ENCODE results near the gene ARHGAP26.

DNA sequence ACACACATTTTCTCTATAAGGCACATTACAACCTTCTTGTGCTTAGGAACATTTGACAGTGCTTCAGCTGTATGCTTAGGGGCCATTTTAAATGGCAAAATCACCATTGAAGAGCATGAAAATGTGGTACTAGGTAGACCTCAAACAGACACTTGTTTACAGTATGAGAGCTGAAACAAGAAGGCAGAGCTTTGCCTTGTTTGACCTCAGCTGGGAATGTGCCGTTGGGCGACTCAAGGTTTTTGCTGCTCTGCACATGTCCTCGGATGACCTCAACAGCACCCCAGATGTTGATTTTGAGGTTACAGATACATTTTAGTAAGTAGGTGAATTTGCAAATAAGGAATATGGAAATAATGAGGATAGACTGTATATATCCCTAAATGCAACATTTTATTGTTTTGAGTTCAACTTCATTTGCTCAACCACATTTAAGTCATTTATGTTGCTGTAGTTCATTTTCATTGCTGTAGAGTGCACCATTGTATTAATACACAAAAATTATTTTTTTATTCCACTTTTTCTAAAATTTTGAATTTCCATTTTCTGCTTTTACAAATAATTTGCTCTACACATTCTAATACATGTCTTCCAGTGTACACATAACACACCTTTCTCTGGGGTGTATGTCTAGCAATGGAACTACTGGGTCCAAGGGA lies 426.6 kb downstream of the ARHGAP26 start:
- TF ChIP-seq POLR2A (IDR thresholded peaks at IDR 0.05): no peak
- TF ChIP-seq, protein P1, sequence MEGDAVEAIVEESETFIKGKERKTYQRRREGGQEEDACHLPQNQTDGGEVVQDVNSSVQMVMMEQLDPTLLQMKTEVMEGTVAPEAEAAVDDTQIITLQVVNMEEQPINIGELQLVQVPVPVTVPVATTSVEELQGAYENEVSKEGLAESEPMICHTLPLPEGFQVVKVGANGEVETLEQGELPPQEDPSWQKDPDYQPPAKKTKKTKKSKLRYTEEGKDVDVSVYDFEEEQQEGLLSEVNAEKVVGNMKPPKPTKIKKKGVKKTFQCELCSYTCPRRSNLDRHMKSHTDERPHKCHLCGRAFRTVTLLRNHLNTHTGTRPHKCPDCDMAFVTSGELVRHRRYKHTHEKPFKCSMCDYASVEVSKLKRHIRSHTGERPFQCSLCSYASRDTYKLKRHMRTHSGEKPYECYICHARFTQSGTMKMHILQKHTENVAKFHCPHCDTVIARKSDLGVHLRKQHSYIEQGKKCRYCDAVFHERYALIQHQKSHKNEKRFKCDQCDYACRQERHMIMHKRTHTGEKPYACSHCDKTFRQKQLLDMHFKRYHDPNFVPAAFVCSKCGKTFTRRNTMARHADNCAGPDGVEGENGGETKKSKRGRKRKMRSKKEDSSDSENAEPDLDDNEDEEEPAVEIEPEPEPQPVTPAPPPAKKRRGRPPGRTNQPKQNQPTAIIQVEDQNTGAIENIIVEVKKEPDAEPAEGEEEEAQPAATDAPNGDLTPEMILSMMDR (IDR thresholded peaks at IDR 0.05): no peak
